ENCODE measurements around the gene SH3BP5. TPM values are rescaled to one million over a fixed set of nuclear protein-coding genes. Genes with fewer than 3 reads are reported as not detected.

The SH3BP5 gene
- total RNA-seq, 2 donors from 2014 or later = 13.3 to 71.6 TPM

GRCh38 chr3:15307580-15307979 is 24.8 kb downstream of the SH3BP5 start:
- no peak for TF ChIP-seq POLR2AphosphoS5 (IDR thresholded peaks at IDR 0.05)
- no peak for TF ChIP-seq POLR2A (IDR thresholded peaks at IDR 0.05)
- no peak for TF ChIP-seq CTCF (IDR thresholded peaks at IDR 0.05)
- Histone ChIP-seq H3K4me1 (replicated peaks) (no peaks in the 10 kb centered on the region), H3K27me3 (replicated peaks; ENCODE audit: insufficient read depth) (no peaks in the 10 kb centered on the region), H3K4me3 (no peak overlapping the region), H3K9me3 (no peaks in the 10 kb centered on the region), H3K36me3 (no peaks in the 10 kb centered on the region), H3K27ac (no peak overlapping the region)
- intact Hi-C loops (cut with DNase I) = no loop called here
- 96% methylated on average over 11 of the region's 11 CpGs for whole genome bisulfite sequencing
- DNase-seq (ENCODE audit: low spot score) = no peak

DNA sequence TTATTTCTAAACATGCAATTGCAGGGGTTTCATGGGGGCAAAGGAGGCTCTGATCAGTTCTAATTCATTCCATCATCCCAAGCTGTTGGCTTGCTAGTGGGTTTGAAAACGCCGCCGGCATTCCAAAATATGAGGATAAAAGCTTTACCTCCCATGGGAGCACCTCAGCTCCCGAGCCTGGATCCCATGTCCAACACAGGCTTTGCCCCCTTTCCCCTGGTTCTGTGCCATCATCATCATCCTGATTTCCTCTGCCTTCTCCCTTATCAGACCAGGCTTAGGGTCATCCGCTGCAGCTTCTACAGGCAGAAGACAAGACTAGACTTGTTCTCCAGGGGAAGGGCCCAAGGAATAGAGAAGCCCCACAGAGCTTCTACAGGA is 25.4 kb downstream of the SH3BP5 start:
- DNase-seq (ENCODE audit: low spot score) = no peak
- 99% methylated on average over 5 of the region's 5 CpGs for WGBS
- no peaks in the 10 kb centered on the region for H3K9me3 ChIP-seq
- TF ChIP-seq POLR2AphosphoS5 (IDR thresholded peaks at IDR 0.05) (no peak), CTCF (IDR thresholded peaks at IDR 0.05) (no peak), POLR2A (IDR thresholded peaks at IDR 0.05) (no peak)
- intact Hi-C loops (cut with DNase I) = no loop called here
- H3K4me3 ChIP-seq = no peak overlapping the region
- no peaks in the 10 kb centered on the region for H3K4me1 ChIP-seq (replicated peaks)
- no peak overlapping the region for H3K27ac ChIP-seq
- H3K27me3 ChIP-seq (replicated peaks; ENCODE audit: insufficient read depth) = no peaks in the 10 kb centered on the region
- H3K36me3 ChIP-seq = no peaks in the 10 kb centered on the region

- intact Hi-C loops (cut with DNase I) = no loop called here
- WGBS = 85% methylated on average over 6 of the region's 6 CpGs
- Histone ChIP-seq H3K27me3 (replicated peaks; ENCODE audit: insufficient read depth) (no peaks in the 10 kb centered on the region), H3K4me1 (replicated peaks) (no peaks in the 10 kb centered on the region), H3K9me3 (no peaks in the 10 kb centered on the region), H3K27ac (no peak overlapping the region), H3K36me3 (no peaks in the 10 kb centered on the region), H3K4me3 (no peak overlapping the region)
- no peak for DNase-seq (ENCODE audit: low spot score)
- TF ChIP-seq CTCF (IDR thresholded peaks at IDR 0.05) (no peak), POLR2A (IDR thresholded peaks at IDR 0.05) (no peak), POLR2AphosphoS5 (IDR thresholded peaks at IDR 0.05) (no peak)
Observed at GRCh38 chr3:15305359-15305844, 27.0 kb downstream of the SH3BP5 start.

DNA sequence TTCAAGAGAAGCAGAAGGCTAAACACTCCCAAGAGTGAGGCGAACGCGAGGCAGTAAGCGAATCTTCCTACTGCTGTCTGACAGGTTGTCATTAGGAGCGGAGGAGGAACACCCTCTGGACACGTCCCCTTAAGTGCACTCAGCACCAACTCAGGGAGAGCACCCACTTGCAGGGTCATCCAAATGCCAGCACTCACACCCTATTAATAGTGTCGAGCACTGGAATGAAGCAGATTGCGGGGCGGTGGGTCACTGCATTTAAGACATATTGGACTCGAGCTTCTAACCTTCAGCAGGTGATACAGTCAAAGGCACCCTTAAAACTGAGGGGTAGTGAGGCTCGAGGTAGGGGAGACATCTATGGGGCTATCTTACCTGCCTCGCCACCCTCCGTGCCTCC is 28.7 kb downstream of the SH3BP5 start:
- Histone ChIP-seq H3K27ac (no peak overlapping the region), H3K4me1 (replicated peaks) (no peaks in the 10 kb centered on the region), H3K4me3 (no peak overlapping the region), H3K27me3 (replicated peaks; ENCODE audit: insufficient read depth) (no peaks in the 10 kb centered on the region), H3K36me3 (no peaks in the 10 kb centered on the region), H3K9me3 (no peaks in the 10 kb centered on the region)
- TF ChIP-seq POLR2AphosphoS5 (IDR thresholded peaks at IDR 0.05) (no peak), POLR2A (IDR thresholded peaks at IDR 0.05) (no peak), CTCF (IDR thresholded peaks at IDR 0.05) (no peak)
- intact Hi-C loops (cut with DNase I) = no loop called here
- WGBS = 94% methylated on average over 13 of the region's 13 CpGs
- DNase-seq (ENCODE audit: low spot score) = no peak

DNA sequence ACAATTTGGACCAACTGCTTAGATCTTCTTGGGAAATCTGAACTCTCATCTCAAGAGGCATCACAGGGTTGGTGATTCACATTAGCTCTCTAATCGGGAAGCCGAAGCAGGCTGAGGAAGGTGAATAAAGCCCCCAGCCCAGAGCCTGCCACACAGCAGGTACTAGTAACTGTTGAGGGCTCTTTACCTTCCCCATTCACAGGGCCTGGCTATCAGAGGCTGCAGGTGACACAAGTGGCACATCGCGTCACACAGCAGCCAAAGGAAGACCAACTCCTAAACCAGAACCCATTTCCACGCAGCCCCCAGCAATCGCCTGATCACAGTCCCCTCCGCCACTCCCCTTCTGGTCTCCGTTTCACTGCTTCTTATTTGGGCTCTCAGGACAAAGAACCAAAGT is 29.2 kb downstream of the SH3BP5 start:
- no peaks in the 10 kb centered on the region for H3K27me3 ChIP-seq (replicated peaks; ENCODE audit: insufficient read depth)
- no peak for DNase-seq (ENCODE audit: low spot score)
- 99% methylated on average over 8 of the region's 8 CpGs for WGBS

More for the DNA sequence above, 29.2 kb downstream of the SH3BP5 start:
- intact Hi-C loops (cut with DNase I) = no loop called here
- no peaks in the 10 kb centered on the region for H3K4me1 ChIP-seq (replicated peaks)
- H3K27ac ChIP-seq = no peak overlapping the region
- no peak overlapping the region for H3K4me3 ChIP-seq
- H3K36me3 ChIP-seq = no peaks in the 10 kb centered on the region
- no peak for TF ChIP-seq POLR2A (IDR thresholded peaks at IDR 0.05)
- TF ChIP-seq POLR2AphosphoS5 (IDR thresholded peaks at IDR 0.05) = no peak
- no peak for TF ChIP-seq CTCF (IDR thresholded peaks at IDR 0.05)
- H3K9me3 ChIP-seq = no peaks in the 10 kb centered on the region
